ENCODE results near the gene RAB10.

DNA sequence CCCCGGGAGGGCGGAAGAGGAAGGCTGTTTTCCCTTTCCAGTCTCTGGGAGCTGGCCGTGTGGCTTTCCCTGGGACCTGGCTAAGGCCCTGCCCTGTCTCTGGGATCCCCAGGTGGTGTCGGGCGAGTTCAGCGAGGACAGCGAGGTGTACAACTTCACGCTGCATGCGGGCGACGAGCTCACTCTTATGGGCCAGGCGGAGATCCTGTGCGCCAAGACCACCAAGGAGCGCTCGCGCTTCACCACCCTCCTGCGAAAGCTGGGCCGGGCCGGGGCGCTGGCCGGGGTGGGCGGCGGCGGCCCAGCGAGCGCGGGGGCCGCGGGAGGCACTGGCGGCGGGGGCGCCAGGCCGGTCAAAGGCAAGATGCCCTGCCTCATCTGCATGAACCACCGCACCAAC, 150.2 kb downstream of the RAB10 start:
- TF ChIP-seq YY1 (IDR thresholded peaks at IDR 0.05; ENCODE audit: insufficient read depth, insufficient read length): no peak
- no peak for TF ChIP-seq ZNF274 (IDR thresholded peaks at IDR 0.05; ENCODE audit: low read depth, low read length)
- no peak for TF ChIP-seq SUZ12 (IDR thresholded peaks at IDR 0.05; ENCODE audit: extremely low read depth, insufficient read depth, insufficient read length)

All from NT2/D1 (cell line).